Measurements from ENCODE around the gene NPIPB5.
"Not testable (repeated sequence)": the region's sequence is repeated elsewhere in the genome, so short reads cannot be mapped to it uniquely, and the experiment has no call there.

DNA sequence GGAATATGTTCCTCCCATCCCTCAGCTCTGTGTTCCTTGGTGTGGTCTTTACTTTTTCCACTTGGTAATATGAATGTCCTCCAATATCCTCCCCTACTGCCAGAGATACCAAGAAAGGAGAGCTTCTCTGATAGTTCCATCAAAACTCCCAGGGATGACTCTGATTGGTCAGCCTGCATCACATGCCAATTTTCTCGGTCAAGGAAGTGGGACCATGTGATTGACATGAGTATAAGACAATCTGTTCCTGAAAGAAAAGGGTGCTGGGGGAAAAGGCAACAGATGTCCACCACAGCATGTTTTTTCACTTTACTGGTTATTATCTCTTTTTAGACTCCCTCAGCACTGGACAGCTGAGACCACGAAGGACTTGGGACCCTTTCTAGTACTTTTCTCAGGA, 35.9 kb downstream of the NPIPB5 start:
- TF ChIP-seq, protein P1, sequence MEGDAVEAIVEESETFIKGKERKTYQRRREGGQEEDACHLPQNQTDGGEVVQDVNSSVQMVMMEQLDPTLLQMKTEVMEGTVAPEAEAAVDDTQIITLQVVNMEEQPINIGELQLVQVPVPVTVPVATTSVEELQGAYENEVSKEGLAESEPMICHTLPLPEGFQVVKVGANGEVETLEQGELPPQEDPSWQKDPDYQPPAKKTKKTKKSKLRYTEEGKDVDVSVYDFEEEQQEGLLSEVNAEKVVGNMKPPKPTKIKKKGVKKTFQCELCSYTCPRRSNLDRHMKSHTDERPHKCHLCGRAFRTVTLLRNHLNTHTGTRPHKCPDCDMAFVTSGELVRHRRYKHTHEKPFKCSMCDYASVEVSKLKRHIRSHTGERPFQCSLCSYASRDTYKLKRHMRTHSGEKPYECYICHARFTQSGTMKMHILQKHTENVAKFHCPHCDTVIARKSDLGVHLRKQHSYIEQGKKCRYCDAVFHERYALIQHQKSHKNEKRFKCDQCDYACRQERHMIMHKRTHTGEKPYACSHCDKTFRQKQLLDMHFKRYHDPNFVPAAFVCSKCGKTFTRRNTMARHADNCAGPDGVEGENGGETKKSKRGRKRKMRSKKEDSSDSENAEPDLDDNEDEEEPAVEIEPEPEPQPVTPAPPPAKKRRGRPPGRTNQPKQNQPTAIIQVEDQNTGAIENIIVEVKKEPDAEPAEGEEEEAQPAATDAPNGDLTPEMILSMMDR (IDR thresholded peaks at IDR 0.05; ENCODE audit: borderline replicate concordance, extremely low read depth, low read length, poor library complexity, severe bottlenecking) = not testable (repeated sequence)
- TF ChIP-seq EZH2 (IDR thresholded peaks at IDR 0.05; ENCODE audit: borderline replicate concordance, low read depth, low read length, severe bottlenecking) = not testable (repeated sequence)

All from DND-41 (cell line).